ENCODE results near the gene SLA2. TPM values are rescaled to one million over a fixed set of nuclear protein-coding genes. Genes with fewer than 3 reads are reported as not detected.
"Not testable (repeated sequence)": the region's sequence is repeated elsewhere in the genome, so short reads cannot be mapped to it uniquely, and the experiment has no call there.

The SLA2 gene
- total RNA-seq, 1 experiment from 2014 or later = not detected

GRCh38 chr20:36608388-36608728 lies 37.6 kb downstream of the SLA2 start:
- DNase-seq (ENCODE audit: low spot score) = not testable (repeated sequence)

DNA sequence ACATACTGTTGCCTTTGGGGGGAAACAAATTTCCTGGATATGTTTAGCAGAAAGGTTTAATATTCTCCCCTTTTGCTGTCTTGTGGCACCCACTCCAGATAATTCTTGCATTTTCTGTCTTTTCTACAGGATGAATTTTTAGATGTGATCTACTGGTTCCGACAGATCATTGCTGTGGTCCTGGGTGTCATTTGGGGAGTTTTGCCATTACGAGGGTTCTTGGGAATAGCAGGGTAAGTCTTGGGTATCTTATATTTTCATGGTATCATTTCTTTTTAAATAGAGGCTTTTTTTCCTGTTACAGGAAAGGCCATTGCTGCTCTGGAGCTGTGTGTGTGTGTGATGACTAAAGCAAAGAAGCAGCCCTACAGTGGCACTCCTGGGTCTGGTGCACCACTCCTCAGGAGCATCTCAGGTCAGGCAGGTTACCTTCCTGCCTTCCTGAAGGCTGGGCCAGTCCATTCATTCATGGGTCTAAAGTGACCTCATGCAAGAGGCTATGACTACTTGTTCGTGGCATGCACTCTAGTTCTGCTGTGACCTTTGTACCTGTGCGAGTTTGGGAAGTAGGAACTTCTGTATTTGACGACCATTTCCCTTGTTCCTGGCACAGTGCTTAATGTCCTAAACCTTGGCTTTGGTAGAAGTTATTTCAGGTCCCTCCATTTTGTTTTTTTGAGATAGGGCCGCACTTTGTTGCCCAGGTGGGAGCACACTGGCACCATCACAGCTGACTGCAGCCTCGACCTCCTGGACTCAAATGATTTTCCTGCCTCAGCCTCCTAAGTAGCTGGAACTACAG lies 38.2 kb downstream of the SLA2 start:
- peak; percentile 58 for DNase-seq (ENCODE audit: low spot score)

DNA sequence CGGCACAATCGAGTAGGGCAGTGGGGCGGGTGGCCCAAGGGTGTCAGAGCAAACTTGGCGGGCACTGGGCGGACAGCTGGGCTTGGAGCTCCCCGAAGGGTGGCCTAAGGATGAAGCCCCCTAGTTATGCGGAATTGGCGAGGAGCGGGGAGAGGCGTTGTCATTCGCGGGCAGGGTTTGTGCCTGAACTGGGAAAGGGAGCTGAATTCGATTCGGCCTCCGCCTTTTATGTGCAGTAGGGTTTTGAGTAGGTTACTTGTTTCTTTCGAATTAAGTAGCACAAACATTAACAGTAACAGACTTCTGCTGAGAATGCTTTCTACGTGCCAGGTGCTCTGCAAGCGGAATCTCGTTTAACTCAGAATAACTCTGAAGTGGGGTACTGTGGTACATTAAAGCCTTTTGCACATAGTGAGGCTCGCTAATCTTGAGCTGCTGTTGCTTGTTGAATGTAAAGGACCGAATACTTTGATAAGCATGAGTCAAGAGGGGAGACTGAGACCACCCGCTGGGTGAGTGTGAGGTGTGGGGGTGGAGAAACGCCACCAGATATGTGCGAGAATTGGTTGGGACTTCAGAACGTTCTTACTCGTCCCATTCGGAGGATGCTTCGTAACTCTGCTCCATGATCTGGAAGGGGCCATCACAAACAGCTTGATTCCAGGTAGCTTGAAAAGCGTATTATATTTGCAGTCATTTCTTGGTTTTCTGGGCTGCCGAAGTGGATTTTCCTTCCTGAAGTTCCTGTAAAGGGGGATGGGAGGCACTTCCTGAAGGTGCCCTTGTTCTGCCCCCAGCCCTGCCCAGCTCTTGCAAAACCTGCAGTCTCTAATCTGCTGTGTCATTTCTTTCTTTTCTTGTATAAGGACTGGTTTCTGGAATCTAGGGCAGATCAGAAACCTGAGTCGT lies 39.6 kb downstream of the SLA2 start:
- peak; percentile 60 for DNase-seq (ENCODE audit: low spot score)

DNA sequence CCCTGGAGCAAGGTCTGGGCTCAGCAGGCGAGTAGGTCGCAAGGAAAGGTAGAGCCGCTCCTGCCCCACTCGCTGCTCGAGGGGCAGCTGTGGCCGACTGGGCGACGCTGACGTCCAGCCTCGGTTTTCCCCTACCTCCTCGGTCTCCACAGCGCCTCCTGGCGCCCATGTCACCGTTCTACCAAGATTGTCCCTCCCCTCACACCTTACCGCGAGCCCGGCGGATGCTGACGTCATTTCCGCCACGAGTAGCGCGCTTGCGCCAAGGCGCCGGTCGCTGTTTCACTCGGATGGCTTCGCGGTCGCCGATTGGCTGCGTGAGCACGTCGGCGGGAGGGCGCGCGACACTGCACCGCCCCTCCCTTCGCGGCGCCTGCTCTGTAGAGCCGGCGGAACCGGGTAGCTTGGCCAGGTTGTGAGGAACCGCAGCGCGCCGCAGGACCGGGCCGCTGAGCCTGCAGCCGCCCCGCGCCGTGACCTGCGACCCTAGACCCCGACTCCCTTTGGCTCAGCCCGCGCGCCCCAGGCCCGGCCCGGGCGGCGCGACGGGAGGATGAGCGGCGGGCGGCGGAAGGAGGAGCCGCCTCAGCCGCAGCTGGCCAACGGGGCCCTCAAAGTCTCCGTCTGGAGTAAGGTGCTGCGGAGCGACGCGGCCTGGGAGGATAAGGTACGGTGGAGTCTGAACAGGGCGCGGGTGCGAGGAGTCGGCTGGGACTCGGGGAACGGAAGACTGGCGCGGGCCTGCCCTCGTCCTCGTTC lies 40.4 kb downstream of the SLA2 start, which contains the start of gene RAB5IF:
TSS of gene RAB5IF (plus strand) at position 381 of the 759 bp plus-strand sequence. CDS start at position 554, 173 bp downstream.
- DNase-seq (ENCODE audit: low spot score) = peak; percentile 100

DNA sequence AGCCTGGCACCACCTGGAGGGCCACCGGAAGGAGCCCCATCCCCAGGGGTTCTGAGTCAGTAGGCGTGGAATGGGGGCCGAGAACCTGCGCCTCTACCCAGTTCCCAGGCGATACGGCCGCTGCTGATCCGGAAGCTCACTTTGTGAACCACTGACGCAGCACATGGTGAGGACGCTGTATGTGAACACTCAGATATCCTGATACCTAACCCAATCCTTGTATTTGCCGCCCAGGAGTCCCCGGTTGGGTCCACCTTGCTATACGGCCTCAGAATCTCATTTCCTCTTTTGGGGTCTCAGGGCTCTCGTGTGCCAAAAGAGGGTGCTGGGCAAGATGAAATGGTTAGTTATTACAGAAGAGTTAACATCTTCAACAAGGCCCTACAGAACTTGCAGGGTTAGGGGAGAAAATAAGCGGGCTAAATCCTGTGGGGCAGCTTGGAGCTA lies 41.0 kb downstream of the SLA2 start:
- no peak for DNase-seq (ENCODE audit: low spot score)

GRCh38 chr20:36601540-36601939 lies 44.5 kb downstream of the SLA2 start:
- DNase-seq (ENCODE audit: low spot score) = no peak

DNA sequence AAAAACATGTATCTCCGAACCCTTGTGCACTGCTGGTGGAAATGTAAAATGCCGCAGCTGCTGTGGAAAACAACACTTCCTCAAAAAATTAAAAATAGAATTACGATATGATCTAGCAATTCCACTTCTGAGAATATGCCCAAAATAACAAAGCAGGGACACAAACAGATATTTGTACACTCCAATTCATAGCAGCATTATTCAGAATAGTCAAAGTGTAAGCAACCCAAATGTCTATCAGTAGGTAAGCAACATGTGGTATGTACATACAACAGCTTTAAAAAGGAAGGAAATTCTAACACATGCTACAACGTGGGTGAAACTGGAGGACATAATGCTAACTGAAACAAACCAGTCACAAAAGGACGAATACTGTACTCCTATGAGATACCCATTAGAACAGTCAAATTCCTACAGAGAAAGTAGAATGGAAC lies 46.1 kb downstream of the SLA2 start:
- DNase-seq (ENCODE audit: low spot score) = no peak

DNA sequence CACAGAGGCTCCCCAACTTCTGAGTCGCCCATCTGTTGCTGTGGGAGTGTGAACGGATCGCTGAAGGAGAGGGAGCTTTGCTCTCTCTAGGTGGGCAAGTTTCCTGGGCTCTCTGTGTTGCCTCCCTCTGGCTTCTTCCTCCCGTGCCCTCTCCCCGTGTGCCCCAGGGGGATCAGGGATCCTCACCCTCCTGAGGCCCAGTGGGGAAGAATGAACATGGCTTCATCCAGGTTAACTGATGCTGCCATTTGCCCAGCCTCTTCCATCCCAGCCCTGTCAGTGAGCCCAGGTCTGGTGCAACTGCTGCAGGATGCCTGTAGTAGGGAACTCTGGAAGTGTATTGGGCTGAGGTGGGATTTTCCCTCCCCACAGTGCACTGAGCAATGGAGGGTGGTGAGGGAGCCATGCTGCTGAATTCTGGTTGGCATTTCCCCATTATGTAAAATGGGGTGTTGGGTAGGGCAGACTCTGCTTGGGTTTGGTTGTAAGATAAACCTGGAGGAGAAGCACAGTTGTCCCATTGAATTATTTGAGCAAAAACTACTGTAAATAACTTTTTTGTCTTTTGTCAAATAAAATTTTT lies 52.6 kb downstream of the SLA2 start:
- DNase-seq (ENCODE audit: low spot score) = no peak

- DNase-seq (ENCODE audit: low spot score) = peak; percentile 75
Observed at GRCh38 chr20:36591854-36592641, 53.9 kb downstream of the SLA2 start.

DNA sequence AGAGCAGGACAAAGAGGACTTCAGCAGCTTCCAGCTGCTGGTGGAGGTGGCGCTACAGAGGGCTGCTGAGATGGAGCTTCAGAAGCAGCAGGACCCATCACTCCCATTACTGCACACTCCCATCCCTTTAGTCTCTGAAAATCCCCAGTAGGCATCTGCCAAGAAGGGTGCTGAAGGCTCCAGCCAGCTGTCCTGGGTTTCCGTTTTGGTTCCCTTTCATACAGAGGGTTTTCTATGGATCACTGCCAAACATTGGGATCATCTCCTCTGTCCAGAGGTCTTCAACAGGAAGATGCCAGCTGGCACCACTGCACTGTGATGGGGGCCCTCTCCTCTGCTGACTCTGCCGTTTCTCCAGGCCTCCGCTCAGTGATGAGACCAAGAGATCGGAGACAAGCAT lies 54.7 kb downstream of the SLA2 start:
- DNase-seq (ENCODE audit: low spot score) = no peak

- no peak for DNase-seq (ENCODE audit: low spot score)
Observed at GRCh38 chr20:36587388-36588070, 58.5 kb downstream of the SLA2 start.

DNA sequence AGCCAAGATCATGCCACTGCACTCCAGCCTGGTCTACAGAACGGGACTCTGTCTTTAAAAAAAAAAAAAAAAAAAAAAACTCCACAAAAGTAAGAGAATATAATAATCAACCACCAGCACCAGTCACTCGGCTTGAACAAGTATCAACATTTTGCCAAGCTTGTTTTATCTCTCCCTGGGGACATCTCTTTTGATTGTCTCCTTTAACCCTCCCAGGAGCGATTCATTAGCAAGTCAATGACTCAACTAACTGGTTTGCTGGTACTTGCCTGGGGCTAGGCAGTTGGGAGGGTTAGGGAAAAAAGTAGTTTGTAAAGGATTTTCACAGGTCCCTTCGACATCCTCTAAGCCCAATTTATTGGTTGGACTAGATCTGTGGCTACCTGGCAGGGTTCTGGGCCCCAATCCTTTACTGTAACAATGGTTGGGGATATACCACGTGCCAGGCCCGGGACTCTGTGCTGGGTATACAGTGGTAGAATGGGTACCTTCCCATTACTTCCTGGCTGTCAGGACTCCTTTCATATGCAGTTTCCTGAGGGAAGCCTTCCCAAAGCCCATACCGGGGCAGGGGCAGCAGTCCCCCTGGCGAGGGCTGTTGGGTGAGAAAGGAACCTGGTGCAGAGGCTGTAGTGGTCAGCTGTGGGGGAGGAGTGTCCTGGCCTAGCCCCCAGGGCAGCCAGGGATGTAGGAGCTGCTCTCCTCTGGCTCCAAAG lies 60.4 kb downstream of the SLA2 start:
- no peak for DNase-seq (ENCODE audit: low spot score)

DNA sequence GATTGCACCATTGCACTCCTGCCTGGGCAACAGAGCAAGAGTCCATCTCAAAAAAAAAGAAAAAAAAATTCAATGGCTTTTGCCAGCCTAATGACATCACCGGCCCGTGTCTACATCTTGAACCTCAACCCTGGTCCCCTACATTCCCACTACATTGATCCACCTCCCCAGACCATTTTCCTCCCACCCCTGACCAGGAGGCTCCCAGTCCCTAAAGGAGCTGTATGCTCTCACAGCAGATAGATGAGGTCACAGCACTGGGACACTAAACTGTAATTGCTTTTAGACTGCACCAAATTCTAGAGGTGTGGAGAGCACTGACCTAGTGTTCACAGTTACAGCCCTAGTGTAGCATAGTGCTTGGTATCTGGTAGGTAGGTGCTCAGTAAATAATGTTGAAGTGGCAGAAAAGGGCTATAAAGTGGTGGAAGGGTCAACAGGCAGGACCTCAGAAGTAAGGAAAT lies 61.9 kb downstream of the SLA2 start:
- no peak for DNase-seq (ENCODE audit: low spot score)

GRCh38 chr20:36582821-36583220 lies 63.2 kb downstream of the SLA2 start:
- DNase-seq (ENCODE audit: low spot score) = no peak

- no peak for DNase-seq (ENCODE audit: low spot score)
Observed at GRCh38 chr20:36582322-36582721, 63.7 kb downstream of the SLA2 start.

- no peak for DNase-seq (ENCODE audit: low spot score)
Observed at GRCh38 chr20:36579996-36580545, 65.9 kb downstream of the SLA2 start.

DNA sequence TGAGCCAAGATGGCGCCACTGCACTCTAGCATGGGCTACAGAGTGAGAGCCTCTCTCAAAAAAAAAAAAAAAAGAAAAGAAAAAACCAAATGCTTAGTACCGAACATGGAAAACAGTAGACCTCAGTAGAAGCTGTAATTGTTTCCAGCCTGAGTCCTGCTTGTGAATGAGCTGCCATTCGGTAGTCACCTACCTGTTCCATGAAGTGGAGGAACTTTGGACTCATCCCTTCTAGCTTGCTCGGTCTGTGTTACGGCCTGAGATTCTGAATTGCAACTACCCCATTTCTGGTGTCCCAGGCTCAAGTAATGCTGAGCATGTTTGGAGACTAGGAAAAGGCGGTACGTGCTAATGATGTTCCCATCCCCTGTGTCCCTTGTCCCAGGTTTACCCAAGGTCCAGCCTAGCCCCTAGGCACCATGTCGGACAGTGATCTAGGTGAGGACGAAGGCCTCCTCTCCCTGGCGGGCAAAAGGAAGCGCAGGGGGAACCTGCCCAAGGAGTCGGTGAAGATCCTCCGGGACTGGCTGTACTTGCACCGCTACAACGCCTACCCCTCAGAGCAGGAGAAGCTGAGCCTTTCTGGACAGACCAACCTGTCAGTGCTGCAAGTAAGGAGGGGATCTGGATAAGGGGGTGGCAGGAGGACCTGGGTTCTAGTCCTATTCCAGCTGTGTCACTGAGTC lies 67.5 kb downstream of the SLA2 start:
- no peak for DNase-seq (ENCODE audit: low spot score)

GRCh38 chr20:36576081-36576445 lies 69.9 kb downstream of the SLA2 start:
- DNase-seq (ENCODE audit: low spot score) = no peak

All from HT-29 (cell line).